ENCODE data around the gene DCHS1.

The DCHS1 gene

GRCh38 chr11:6616596-6617250 lies 38.9 kb downstream of the DCHS1 start:
- ChIA-PET CTCF (no interaction called here), POLR2A (no interaction called here)
- DNase-seq (ENCODE audit: extremely low spot score) = no peak
- TF ChIP-seq ZNF384 (IDR thresholded peaks at IDR 0.05) (no peak), TARDBP (IDR thresholded peaks at IDR 0.05) (no peak), FOXA1 (IDR thresholded peaks at IDR 0.05) (no peak), ELF4 (IDR thresholded peaks at IDR 0.05) (no peak), SP1 (IDR thresholded peaks at IDR 0.05) (no peak), CTBP1 (IDR thresholded peaks at IDR 0.05; ENCODE audit: borderline replicate concordance) (no peak), NFRKB (IDR thresholded peaks at IDR 0.05) (no peak), FOXM1 (IDR thresholded peaks at IDR 0.05; ENCODE audit: borderline replicate concordance) (no peak), L3MBTL2 (conservative IDR thresholded peaks at IDR 0.05) (no peak), BHLHE40 (IDR thresholded peaks at IDR 0.05; ENCODE audit: borderline replicate concordance) (no peak), ARNT (IDR thresholded peaks at IDR 0.05) (no peak), HDGF (IDR thresholded peaks at IDR 0.05; ENCODE audit: borderline replicate concordance) (no peak), SUZ12 (IDR thresholded peaks at IDR 0.05) (no peak), FOXK2 (IDR thresholded peaks at IDR 0.05) (no peak), LEF1 (IDR thresholded peaks at IDR 0.05; ENCODE audit: borderline replicate concordance) (no peak)
- TF ChIP-seq, protein P1, sequence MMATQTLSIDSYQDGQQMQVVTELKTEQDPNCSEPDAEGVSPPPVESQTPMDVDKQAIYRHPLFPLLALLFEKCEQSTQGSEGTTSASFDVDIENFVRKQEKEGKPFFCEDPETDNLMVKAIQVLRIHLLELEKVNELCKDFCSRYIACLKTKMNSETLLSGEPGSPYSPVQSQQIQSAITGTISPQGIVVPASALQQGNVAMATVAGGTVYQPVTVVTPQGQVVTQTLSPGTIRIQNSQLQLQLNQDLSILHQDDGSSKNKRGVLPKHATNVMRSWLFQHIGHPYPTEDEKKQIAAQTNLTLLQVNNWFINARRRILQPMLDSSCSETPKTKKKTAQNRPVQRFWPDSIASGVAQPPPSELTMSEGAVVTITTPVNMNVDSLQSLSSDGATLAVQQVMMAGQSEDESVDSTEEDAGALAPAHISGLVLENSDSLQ (IDR thresholded peaks at IDR 0.05) = no peak

- ChIA-PET POLR2A (no interaction called here), CTCF (interaction anchor here (0.6 kb wide), 1 partner anchor 139 kb away, joined by 3 read pairs; no protein-coding TSS in a partner anchor)
- TF ChIP-seq ELF4 (IDR thresholded peaks at IDR 0.05) (no peak), SUZ12 (IDR thresholded peaks at IDR 0.05) (no peak), ZNF384 (IDR thresholded peaks at IDR 0.05) (no peak), CTBP1 (IDR thresholded peaks at IDR 0.05; ENCODE audit: borderline replicate concordance) (no peak), LEF1 (IDR thresholded peaks at IDR 0.05; ENCODE audit: borderline replicate concordance) (no peak), FOXA1 (IDR thresholded peaks at IDR 0.05) (no peak), FOXM1 (IDR thresholded peaks at IDR 0.05; ENCODE audit: borderline replicate concordance) (no peak), NFRKB (IDR thresholded peaks at IDR 0.05) (no peak), L3MBTL2 (conservative IDR thresholded peaks at IDR 0.05) (no peak), ARNT (IDR thresholded peaks at IDR 0.05) (no peak), HDGF (IDR thresholded peaks at IDR 0.05; ENCODE audit: borderline replicate concordance) (no peak), TARDBP (IDR thresholded peaks at IDR 0.05) (no peak), BHLHE40 (IDR thresholded peaks at IDR 0.05; ENCODE audit: borderline replicate concordance) (no peak), SP1 (IDR thresholded peaks at IDR 0.05) (no peak), FOXK2 (IDR thresholded peaks at IDR 0.05) (no peak)
- TF ChIP-seq, protein P1 (IDR thresholded peaks at IDR 0.05) = no peak
Observed at GRCh38 chr11:6615882-6616585, 39.6 kb downstream of the DCHS1 start.

GRCh38 chr11:6615046-6615445 lies 40.6 kb downstream of the DCHS1 start:
- no peak for TF ChIP-seq FOXM1 (IDR thresholded peaks at IDR 0.05; ENCODE audit: borderline replicate concordance)
- TF ChIP-seq NFRKB (IDR thresholded peaks at IDR 0.05) = no peak
- no peak for TF ChIP-seq BHLHE40 (IDR thresholded peaks at IDR 0.05; ENCODE audit: borderline replicate concordance)
- TF ChIP-seq ARNT (IDR thresholded peaks at IDR 0.05) = no peak
- TF ChIP-seq ELF4 (IDR thresholded peaks at IDR 0.05) = no peak
- no peak for TF ChIP-seq TARDBP (IDR thresholded peaks at IDR 0.05)
- CTCF ChIA-PET = no interaction called here
- no peak for DNase-seq (ENCODE audit: extremely low spot score)
- POLR2A ChIA-PET = no interaction called here

More at GRCh38 chr11:6615882-6616585, 39.6 kb downstream of the DCHS1 start:
- DNase-seq (ENCODE audit: extremely low spot score) = no peak

- DNase-seq (ENCODE audit: extremely low spot score) = no peak
- POLR2A ChIA-PET = interaction anchor here (5.2 kb wide), 1 partner anchor 68 kb away, joined by 39 read pairs; the partner anchor contains the start of gene MRPL17
- CTCF ChIA-PET = no interaction called here
- TF ChIP-seq CTBP1 (IDR thresholded peaks at IDR 0.05; ENCODE audit: borderline replicate concordance) (no peak), SUZ12 (IDR thresholded peaks at IDR 0.05) (no peak), TARDBP (IDR thresholded peaks at IDR 0.05) (no peak), ELF4 (IDR thresholded peaks at IDR 0.05) (no peak), HDGF (IDR thresholded peaks at IDR 0.05; ENCODE audit: borderline replicate concordance) (no peak), NFRKB (IDR thresholded peaks at IDR 0.05) (no peak), LEF1 (IDR thresholded peaks at IDR 0.05; ENCODE audit: borderline replicate concordance) (no peak), FOXA1 (IDR thresholded peaks at IDR 0.05) (no peak), L3MBTL2 (conservative IDR thresholded peaks at IDR 0.05) (no peak), ZNF384 (IDR thresholded peaks at IDR 0.05) (no peak), BHLHE40 (IDR thresholded peaks at IDR 0.05; ENCODE audit: borderline replicate concordance) (no peak)
Observed at GRCh38 chr11:6614446-6614845, 41.2 kb downstream of the DCHS1 start.

GRCh38 chr11:6613496-6613895 lies 42.1 kb downstream of the DCHS1 start:
- ChIA-PET CTCF (interaction anchor here (1.4 kb wide), 1 partner anchor 54 kb away, joined by 4 read pairs; no protein-coding TSS in a partner anchor), POLR2A (interaction anchor here (0.9 to 5.2 kb wide), 7 partner anchors 8 to 132 kb away, joined by 3 to 39 read pairs (median 10); partner anchors contain the start of genes ILK, MRPL17, RRP8 and TIMM10B)
- no peak for TF ChIP-seq SP1 (IDR thresholded peaks at IDR 0.05)
- no peak for TF ChIP-seq HDGF (IDR thresholded peaks at IDR 0.05; ENCODE audit: borderline replicate concordance)
- no peak for TF ChIP-seq FOXA1 (IDR thresholded peaks at IDR 0.05)
- TF ChIP-seq ARNT (IDR thresholded peaks at IDR 0.05) = no peak
- no peak for TF ChIP-seq LEF1 (IDR thresholded peaks at IDR 0.05; ENCODE audit: borderline replicate concordance)
- TF ChIP-seq CTBP1 (IDR thresholded peaks at IDR 0.05; ENCODE audit: borderline replicate concordance) = no peak
- TF ChIP-seq TARDBP (IDR thresholded peaks at IDR 0.05) = no peak
- TF ChIP-seq FOXM1 (IDR thresholded peaks at IDR 0.05; ENCODE audit: borderline replicate concordance) = no peak
- TF ChIP-seq ZNF384 (IDR thresholded peaks at IDR 0.05) = no peak
- TF ChIP-seq ELF4 (IDR thresholded peaks at IDR 0.05) = no peak
- no peak for TF ChIP-seq SUZ12 (IDR thresholded peaks at IDR 0.05)
- TF ChIP-seq NFRKB (IDR thresholded peaks at IDR 0.05) = no peak
- no peak for TF ChIP-seq BHLHE40 (IDR thresholded peaks at IDR 0.05; ENCODE audit: borderline replicate concordance)
- no peak for DNase-seq (ENCODE audit: extremely low spot score)
